SU-DHL-6 (cell line): ENCODE measurements around the gene SUN3.

ENCODE experiments used
- CTCF ChIP-seq: fragments of 200-600 bp; sonication (generic); IDR thresholded peaks from one replicate; pipeline ENCODE4 v1.5.1; 2017; ENCODE audit warnings: antibody characterized with exemption, mild to moderate bottlenecking, low read length, moderate library complexity; ENCODE audit not compliant: insufficient read depth, poor library complexity, severe bottlenecking
- EZH2phosphoT487 ChIP-seq: fragments of 200-600 bp; sonication (generic), shearing (Covaris generic); conservative IDR thresholded peaks from 2 replicates; pipeline ENCODE4 v1.6.1; 2018; ENCODE audit warnings: mild to moderate bottlenecking, antibody characterized with exemption, low read length, moderate library complexity, mixed read lengths

DNA sequence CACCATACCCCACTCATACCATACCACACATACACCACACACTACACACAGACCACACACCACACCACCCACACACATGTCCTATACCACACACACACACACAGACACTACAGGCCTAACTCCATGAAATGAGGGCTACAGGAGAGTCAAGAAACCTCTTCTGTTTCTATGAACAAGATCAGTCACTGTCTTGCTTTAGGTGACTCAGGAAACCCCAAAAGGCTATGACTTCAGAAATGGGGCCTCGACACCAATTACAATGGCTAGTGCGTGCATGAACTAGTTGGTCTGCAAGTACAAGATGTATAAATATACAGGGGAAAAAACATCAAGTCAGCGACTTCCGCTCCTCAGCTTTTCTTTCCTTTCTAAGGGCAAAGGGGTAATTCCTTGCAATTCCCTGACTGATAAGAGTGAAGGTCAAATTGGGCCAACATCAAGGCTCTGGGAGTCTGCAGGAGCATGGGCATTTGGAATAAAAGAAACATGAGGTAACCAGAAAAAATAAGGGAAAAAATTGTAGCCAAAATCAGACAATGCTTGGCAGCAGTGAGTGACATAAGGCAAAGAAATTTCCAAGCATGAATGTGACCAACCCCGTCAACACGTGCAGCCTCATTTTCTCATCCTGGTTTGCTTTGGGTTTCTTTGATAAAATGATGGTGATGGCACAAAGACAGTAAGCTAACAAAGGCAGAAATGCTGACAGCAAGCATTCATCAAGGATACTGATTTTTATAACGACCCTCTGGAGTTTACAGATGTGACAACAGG, 82.1 kb downstream of the SUN3 start:
- no peak for TF ChIP-seq CTCF
- TF ChIP-seq EZH2phosphoT487, result no peak
